Brain microvascular endothelial cell (primary cell): ENCODE measurements around the gene TCF20.

Experiments
- DNase-seq: peaks from one replicate; pipeline ENCODE4 v3.0.0-alpha.2; 2020
- H3K27ac ChIP-seq: fragments of 250-450 bp; sonication (Bioruptor Pico); 2 replicates; pipeline ENCODE4 v1.5.1; 2020; ENCODE audit warnings: mild to moderate bottlenecking, moderate library complexity
- H3K27me3 ChIP-seq: fragments of 250-450 bp; sonication (Bioruptor Pico); replicated peaks from 2 replicates; pipeline ENCODE4 v1.5.1; 2020; ENCODE audit warnings: mild to moderate bottlenecking
- H3K36me3 ChIP-seq: fragments of 250-450 bp; sonication (Bioruptor Pico); replicated peaks from 2 replicates; pipeline ENCODE4 v1.5.1; 2020; ENCODE audit warnings: mild to moderate bottlenecking
- H3K4me3 ChIP-seq: 2 replicates; pipeline ENCODE4 v1.5.1; 2011; ENCODE audit warnings: low read depth, mild to moderate bottlenecking, control low read depth, low read length, moderate library complexity
- in situ Hi-C: cut with HindIII; loops from 2 replicates; pipeline ENCODE4 v1.10.0; 2017; ENCODE audit warnings: low sequenced_read_pairs, low pct_ligation_motif_present
- TF ChIP-seq, protein P1 (sequence below): IDR thresholded peaks from 2 replicates; pipeline ENCODE4 v1.5.1; 2011; ENCODE audit warnings: low read depth, mild to moderate bottlenecking, moderate library complexity, low read length, control low read depth, inconsistent platforms; ENCODE audit errors: missing control alignments

Gene TCF20

DNA sequence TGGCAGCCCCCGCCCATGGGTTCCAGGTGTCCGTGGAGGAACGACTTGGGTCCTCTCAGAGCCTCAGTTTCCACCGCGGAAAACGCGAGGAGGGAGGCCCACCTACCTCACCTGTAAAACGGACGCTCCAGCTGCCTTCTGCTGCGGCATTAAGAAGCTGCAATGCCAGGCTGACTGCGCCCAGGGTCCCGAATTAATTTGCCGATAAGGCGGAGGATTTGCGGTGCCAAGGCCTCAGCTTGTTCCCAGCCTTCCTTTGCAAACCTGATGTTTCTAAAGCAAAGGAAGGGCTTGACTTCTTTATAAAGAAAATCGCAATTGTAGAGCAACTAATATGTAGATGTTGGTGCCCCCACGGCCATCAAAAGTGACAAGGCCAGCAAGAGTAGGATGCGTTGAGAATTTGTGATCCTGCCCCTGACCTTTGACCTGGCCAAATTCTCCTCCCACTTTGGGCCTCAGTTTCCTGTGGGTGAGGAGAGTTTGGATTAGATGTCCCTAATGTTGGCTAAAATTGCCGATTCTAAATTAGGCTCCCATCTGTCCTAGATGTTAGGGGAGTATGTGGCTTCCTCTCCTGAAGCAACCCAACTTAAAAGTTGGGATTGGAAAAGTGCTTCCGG, 849 bp upstream of the TCF20 start:
- Histone ChIP-seq H3K36me3 (no peaks in the 10 kb centered on the region), H3K27me3 (no peaks in the 10 kb centered on the region), H3K27ac (no peak overlapping the region), H3K4me3 (no peak overlapping the region)
- no peak for DNase-seq
- in situ Hi-C loops, result no loop called here
- TF ChIP-seq, protein P1, sequence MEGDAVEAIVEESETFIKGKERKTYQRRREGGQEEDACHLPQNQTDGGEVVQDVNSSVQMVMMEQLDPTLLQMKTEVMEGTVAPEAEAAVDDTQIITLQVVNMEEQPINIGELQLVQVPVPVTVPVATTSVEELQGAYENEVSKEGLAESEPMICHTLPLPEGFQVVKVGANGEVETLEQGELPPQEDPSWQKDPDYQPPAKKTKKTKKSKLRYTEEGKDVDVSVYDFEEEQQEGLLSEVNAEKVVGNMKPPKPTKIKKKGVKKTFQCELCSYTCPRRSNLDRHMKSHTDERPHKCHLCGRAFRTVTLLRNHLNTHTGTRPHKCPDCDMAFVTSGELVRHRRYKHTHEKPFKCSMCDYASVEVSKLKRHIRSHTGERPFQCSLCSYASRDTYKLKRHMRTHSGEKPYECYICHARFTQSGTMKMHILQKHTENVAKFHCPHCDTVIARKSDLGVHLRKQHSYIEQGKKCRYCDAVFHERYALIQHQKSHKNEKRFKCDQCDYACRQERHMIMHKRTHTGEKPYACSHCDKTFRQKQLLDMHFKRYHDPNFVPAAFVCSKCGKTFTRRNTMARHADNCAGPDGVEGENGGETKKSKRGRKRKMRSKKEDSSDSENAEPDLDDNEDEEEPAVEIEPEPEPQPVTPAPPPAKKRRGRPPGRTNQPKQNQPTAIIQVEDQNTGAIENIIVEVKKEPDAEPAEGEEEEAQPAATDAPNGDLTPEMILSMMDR, result no peak

DNA sequence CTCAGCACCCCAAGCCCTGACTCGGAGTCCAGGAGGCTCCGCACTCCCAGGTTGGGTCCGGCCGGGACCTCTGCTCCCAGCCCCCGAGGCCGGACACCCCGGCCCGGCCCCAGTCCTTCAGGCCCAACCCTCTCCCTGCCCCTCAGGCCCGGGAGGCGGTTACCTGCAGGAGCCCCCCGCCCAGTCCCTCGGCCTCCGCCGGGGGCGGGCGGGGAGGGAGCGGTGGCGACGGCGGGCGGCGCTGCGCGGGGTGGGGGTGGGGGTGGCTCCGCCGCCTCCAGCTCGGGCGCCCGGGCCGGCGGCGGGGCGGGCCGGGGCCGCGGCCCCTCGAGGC, 310 bp downstream of the TCF20 start:
- in situ Hi-C loops, result no loop called here

DNA sequence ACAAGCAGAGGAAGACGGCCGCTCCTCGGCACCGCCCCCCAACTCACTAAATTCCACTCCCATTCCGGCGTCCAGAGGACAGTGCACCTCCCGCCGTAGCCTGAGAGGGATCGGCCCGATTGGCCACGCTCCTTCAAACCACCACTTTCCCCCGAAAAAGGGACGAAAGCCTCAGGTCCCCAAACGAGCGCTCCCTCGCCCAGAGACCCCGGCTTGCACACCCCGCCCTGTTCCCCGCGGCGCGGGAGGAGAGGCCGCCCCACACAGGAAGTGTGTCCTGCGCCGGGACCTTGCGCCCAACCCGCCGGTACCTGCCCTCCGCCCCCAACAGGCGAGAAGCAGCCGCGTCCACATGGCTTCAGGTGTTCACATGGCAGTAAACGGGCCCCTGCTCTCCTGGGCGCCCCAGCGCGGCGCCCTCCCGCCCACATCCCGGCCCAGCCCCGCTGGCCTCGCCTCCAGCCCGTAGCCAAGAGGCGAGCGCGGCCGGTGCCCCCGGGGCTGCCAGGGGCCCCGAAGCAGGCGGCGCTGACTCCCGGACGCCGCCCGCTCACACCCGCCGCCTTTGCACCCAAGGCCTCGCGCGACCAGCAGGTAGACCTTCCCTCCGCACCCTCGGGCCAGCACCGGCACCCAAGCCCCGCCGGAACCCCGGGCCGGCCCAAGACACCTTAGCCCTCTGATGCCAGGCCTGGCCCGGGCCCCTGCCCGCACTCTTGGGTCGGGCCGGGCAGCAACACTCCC, 849 bp downstream of the TCF20 start:
- peak overlapping the region; percentile 84 for H3K4me3 ChIP-seq
- H3K27ac ChIP-seq, result no peak overlapping the region
- in situ Hi-C loops, result no loop called here
- H3K27me3 ChIP-seq, result no peaks in the 10 kb centered on the region
- TF ChIP-seq, protein P1, result no peak
- DNase-seq, result no peak
- no peaks in the 10 kb centered on the region for H3K36me3 ChIP-seq

More for the DNA sequence above, 310 bp downstream of the TCF20 start:
- no peaks in the 10 kb centered on the region for H3K27me3 ChIP-seq
- TF ChIP-seq, protein P1, result no peak
- no peak overlapping the region for H3K27ac ChIP-seq
- no peak for DNase-seq
- peak overlapping the region; percentile 84 for H3K4me3 ChIP-seq
- no peaks in the 10 kb centered on the region for H3K36me3 ChIP-seq

DNA sequence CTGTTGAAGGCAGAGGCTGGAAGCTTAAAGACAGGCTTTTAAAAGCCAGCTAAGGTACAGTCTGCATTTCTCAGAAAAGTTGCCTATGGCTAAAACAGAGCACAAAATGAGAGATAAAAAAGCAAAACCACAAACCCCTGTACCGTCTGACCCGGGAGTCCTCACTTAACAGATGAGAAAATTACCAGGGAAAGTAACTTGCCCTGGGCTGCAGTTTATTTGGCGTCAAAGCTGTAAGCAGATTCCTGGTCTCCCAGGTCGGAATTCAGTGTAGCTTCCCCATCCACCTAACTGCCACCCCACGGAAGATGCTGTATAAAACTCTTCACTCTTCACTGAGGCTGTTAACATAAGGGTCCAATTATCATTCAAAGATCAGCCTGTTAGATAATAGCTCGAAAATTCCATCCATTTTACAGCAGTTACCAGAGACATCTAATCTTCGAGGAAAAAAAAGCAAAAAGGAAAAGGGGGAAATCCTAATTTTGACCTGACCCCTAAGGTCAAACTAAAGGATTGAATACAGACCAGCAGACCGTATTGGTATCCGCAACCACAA, 1.5 kb downstream of the TCF20 start:
- in situ Hi-C loops, result no loop called here
- peak overlapping the region; percentile 84 for H3K4me3 ChIP-seq
- no peak for DNase-seq
- TF ChIP-seq, protein P1, result no peak
- no peak overlapping the region for H3K27ac ChIP-seq
- no peaks in the 10 kb centered on the region for H3K27me3 ChIP-seq
- H3K36me3 ChIP-seq, result no peaks in the 10 kb centered on the region

DNA sequence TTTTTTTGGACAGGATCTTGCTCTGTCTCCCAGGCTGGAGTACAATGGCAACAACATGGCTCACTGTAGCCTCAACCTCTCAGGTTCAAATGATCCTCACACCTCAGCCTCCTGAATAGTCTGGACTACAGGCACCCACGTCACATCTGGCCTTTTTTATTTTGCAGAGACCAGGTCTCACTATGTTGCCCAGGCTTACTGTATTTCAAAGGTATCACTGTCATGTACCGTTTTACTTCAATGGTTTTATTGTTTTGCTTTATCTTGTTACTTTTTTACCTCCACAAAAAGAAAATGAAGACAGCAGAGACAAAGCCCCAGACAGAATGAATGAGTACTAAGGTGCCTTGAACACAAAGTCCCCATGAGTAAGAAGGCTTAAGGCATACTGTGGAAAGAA, 5.1 kb downstream of the TCF20 start:
- no peak for DNase-seq
- TF ChIP-seq, protein P1, result no peak
- in situ Hi-C loops, result no loop called here
- no peaks in the 10 kb centered on the region for H3K27me3 ChIP-seq
- H3K4me3 ChIP-seq, result no peak overlapping the region
- no peak overlapping the region for H3K27ac ChIP-seq
- H3K36me3 ChIP-seq, result no peaks in the 10 kb centered on the region
